A172 (cell line): Measurements from ENCODE around the gene RFPL4AL1. TPM values are rescaled to one million over a fixed set of nuclear protein-coding genes. Genes with fewer than 3 reads are reported as not detected.

ENCODE experiments used
- total RNA-seq: library from RNA; depleted of rRNA; stranded (reverse); fragments of >200 nt; shearing (Covaris generic); gene quantifications from 2 replicates; pipeline ENCODE4 v1.2.3, GENCODE V29; 2014; rRNA removed

RFPL4AL1 gene
- total RNA-seq, 1 experiment from 2014 or later = 1.6 TPM

Other genes with a start within 250 kb of the RFPL4AL1 start
- 0.38 TPM in 1 of 2 replicates, not detected in the other for gene SBK2, start 232.0 kb upstream of the RFPL4AL1 start, total RNA-seq
- 0.19 and 0.81 TPM in 2 replicates for gene SBK3, start 223.6 kb upstream of the RFPL4AL1 start, total RNA-seq
- 7.9 and 16.6 TPM in 2 replicates for gene ZNF579, start 188.3 kb upstream of the RFPL4AL1 start, total RNA-seq
- 11.5 and 11.7 TPM in 2 replicates for gene FIZ1, start 169.6 kb upstream of the RFPL4AL1 start, total RNA-seq
- gene ZNF524, start 168.8 kb upstream of the RFPL4AL1 start, total RNA-seq = 20.0 and 23.7 TPM in 2 replicates
- 0.81 and 1.4 TPM in 2 replicates for gene ZNF865, start 163.5 kb upstream of the RFPL4AL1 start, total RNA-seq
- gene ZNF784, start 144.6 kb upstream of the RFPL4AL1 start, total RNA-seq = 0.62 and 6.5 TPM in 2 replicates
- 13.0 and 21.6 TPM in 2 replicates for gene ZNF580, start 128.1 kb upstream of the RFPL4AL1 start, total RNA-seq
- 7.3 and 20.2 TPM in 2 replicates for gene ZNF581, start 125.5 kb upstream of the RFPL4AL1 start, total RNA-seq
- gene CCDC106, start 120.9 kb upstream of the RFPL4AL1 start, total RNA-seq = 2.6 and 6.0 TPM in 2 replicates
- 143 and 169 TPM in 2 replicates for gene U2AF2, start 114.1 kb upstream of the RFPL4AL1 start, total RNA-seq
- 135 and 138 TPM in 2 replicates for gene EPN1, start 93.9 kb upstream of the RFPL4AL1 start, total RNA-seq
- gene NLRP9, start 30.7 kb upstream of the RFPL4AL1 start, total RNA-seq = not detected in 2 replicates
- gene RFPL4A, start 10.0 kb upstream of the RFPL4AL1 start, total RNA-seq = not detected in 2 replicates
- gene NLRP11, start 62.9 kb downstream of the RFPL4AL1 start, total RNA-seq = 2.5 and 4.9 TPM in 2 replicates
- gene NLRP4, start 67.4 kb downstream of the RFPL4AL1 start, total RNA-seq = 0.03 TPM in 1 of 2 replicates, not detected in the other
- not detected in 2 replicates for gene NLRP13, start 163.2 kb downstream of the RFPL4AL1 start, total RNA-seq
- gene NLRP8, start 178.7 kb downstream of the RFPL4AL1 start, total RNA-seq = not detected in 2 replicates
- 0.24 TPM in 1 of 2 replicates, not detected in the other for gene NLRP5, start 217.7 kb downstream of the RFPL4AL1 start, total RNA-seq